22Rv1 (cell line): ENCODE data around the gene KHDC4.

Source experiments
- H3K27ac ChIP-seq: fragments of 450-650 bp; 2 replicates; pipeline ENCODE4 v1.5.1; 2017
- CTCF ChIP-seq: fragments of 450-650 bp; IDR thresholded peaks from 2 replicates; pipeline ENCODE4 v1.5.1; 2017; ENCODE audit warnings: mild to moderate bottlenecking
- ZFX ChIP-seq: fragments of 450-650 bp; IDR thresholded peaks from 2 replicates; pipeline ENCODE4 v1.6.1; 2017; ENCODE audit warnings: antibody characterized with exemption, borderline replicate concordance

KHDC4 gene

GRCh38 chr1:155873860-155874259 lies 60.4 kb downstream of the KHDC4 start:
- H3K27ac ChIP-seq, result no peak overlapping the region
- TF ChIP-seq CTCF (no peak), ZFX (no peak)

DNA sequence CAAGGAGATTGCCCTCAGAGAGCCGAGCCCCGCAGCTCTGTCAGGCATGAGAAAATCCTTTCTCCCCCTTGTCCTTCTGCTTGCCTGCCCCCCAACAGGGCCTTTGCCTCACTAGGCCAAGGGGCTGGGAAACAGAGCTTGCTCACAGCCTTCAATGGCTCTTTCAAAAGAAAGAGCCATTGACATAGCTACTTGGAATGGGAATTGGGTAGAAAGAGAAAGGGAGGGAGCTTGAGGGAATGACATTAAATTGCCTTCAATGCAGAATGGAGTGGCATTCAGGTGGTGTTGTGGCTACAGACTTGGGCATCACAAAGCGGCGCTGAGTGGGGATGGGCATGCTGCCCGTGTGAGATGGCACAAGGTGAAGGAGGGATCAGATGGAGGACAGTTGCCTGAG lies 61.7 kb downstream of the KHDC4 start:
- no peak overlapping the region for H3K27ac ChIP-seq
- TF ChIP-seq ZFX (no peak), CTCF (no peak)

DNA sequence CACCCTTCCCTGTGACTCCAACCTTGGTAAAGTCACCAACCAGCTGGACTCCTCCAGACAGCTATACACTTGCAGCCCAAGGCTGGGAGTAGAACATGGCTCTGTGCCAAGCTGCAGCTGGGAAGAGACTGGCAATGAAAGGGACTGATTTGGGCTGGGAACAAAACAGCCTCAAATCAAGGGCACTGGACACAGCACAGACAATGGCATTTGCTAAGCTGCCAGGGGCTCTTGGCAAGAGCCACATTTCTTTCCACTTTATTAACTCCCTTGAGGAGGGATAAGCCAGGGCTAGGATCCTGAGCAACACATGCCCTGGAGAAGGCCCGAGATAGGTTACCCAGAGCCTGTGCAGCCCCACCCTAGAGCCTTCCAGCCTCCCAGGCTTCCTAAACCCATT lies 62.8 kb downstream of the KHDC4 start:
- TF ChIP-seq CTCF, result no peak
- TF ChIP-seq ZFX, result no peak
- H3K27ac ChIP-seq, result no peak overlapping the region

GRCh38 chr1:155867766-155868165 lies 66.4 kb downstream of the KHDC4 start:
- TF ChIP-seq ZFX (no peak), CTCF (no peak)
- H3K27ac ChIP-seq, result no peak overlapping the region

DNA sequence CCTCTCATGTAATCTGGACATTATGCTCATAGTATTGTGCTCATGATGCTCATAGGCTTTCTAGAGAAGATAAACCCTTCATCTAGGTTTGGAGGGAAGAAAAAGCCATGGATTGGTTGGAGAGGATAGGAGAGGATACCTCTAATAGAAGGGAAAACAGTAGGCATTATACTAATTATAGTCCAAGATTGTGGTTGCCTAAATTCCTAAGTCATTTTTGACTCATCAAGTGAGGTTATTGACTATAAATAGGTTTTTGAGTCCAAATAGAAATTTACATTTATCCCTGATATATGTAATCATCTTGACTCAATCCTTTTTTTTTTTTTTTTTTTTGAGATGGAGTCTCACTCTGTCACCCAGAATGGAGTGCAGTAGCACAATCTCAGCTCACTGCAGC lies 69.8 kb downstream of the KHDC4 start:
- no peak for TF ChIP-seq CTCF
- no peak for TF ChIP-seq ZFX
- H3K27ac ChIP-seq, result no peak overlapping the region
